Suprapubic skin (tissue), 4 donors: Measurements from ENCODE around the gene ATF6.

Source experiments
- CTCF ChIP-seq, 2 donors: fragments of 200-600 bp in 1 of 2; fragments of 450-650 bp in 1 of 2; sonication (generic) in 1 of 2; IDR thresholded peaks; one replicate each; pipeline ENCODE4 v1.5.1; 2016 to 2019; ENCODE audit warnings: antibody characterized with exemption in 2 of 2, mild to moderate bottlenecking in 1 of 2, moderate library complexity in 1 of 2
- POLR2A ChIP-seq, 2 donors: fragments of 450-650 bp; IDR thresholded peaks; one replicate each; pipeline ENCODE4 v1.6.1; 2017; ENCODE audit warnings: antibody characterized with exemption in 2 of 2, mild to moderate bottlenecking in 2 of 2, moderate library complexity in 2 of 2
- POLR2AphosphoS5 ChIP-seq, 3 donors: sonication (generic); formaldehyde crosslinking; IDR thresholded peaks; one replicate each; pipeline ENCODE4 v1.6.1; 2017; ENCODE audit warnings: antibody characterized with exemption in 3 of 3

- TF ChIP-seq CTCF (IDR thresholded peaks at IDR 0.05) (no peak), POLR2AphosphoS5 (IDR thresholded peaks at IDR 0.05) (no peak), POLR2A (IDR thresholded peaks at IDR 0.05) (no peak)
Measured at GRCh38 chr1:161914595-161914994, 148.5 kb downstream of the ATF6 start.
